GM19043 (cell line): Measurements from ENCODE around the gene CSRNP3.
"Not testable (repeated sequence)": the region's sequence is repeated elsewhere in the genome, so short reads cannot be mapped to it uniquely, and the experiment has no call there.

Source experiments
- ATAC-seq: cut with Tn5 transposase; IDR thresholded peaks from one replicate; pipeline ENCODE4 v1.9.1; 2021; ENCODE audit warnings: low read depth; ENCODE audit not compliant: unreplicated experiment

The CSRNP3 gene

DNA sequence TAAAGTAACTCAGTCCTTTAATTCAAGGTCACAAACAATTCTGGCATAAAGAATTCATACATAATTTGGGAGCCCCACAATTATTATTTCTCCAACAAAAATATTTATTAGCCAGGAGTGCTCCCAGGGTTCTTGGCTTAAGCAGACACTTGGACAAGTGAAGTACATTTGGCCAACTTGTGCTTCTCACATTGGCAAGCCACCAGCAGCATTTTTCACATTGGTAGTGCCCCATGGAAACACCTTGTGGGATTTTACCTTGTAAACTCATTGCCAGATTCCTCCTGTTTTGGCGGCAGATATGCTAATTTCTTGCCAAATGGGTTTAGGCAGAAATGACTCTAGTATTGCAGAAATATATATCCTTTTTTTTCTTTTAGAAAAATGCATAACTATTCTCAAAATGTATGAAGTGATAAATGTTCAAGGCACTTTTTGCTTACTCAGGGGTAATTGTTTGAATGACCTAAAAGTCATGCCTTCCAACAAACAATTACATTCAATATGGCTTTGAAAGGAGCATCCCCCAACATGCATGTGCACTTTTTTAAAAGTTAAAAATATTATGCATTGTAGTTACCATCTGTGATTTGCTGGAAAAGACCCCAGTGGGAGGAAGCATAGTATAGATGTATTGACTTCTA, 113.5 kb downstream of the CSRNP3 start:
- no peak for ATAC-seq

DNA sequence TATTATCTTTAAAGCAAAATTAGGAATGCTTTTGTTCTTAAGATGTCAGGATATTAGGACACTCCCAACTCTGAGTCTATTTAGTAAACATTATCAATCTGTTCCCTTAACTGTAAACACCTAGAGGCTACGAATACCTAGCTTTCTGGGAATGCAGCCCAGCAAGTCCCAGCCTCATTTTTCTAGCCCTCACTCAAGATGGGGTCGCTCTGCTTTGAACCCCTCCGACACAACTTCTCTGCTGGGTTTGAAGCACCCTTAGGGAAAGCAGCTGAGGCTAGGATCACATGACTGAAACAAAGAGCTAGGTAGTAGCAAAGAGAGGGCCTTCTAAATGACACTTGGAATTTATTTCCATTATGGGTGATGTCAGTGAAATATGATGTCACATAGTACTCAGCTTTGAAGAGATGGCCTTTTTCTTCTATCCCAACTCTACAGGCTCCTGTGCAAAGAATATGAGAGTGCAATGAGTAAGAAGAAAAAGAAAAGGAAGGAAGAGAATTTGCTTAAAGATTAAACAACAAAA, 114.7 kb downstream of the CSRNP3 start:
- ATAC-seq = no peak

DNA sequence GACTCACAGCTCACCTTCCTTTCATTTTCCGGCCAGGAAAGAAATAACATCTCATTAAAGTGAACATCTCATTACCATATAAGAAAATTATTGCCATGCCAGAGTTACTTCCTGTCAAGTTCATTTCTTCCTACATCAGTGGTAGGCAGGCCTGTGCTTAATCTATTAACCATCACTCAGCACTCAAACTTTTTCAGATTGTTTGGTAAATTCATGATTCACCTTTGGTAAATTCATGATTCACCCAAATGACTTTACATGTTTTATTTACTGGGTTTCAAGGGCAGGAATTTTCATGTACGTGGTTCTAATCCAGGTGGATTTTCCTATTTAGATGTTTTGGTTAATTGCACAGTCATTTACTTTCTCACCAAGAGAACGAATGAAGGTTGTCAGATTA, 116.5 kb downstream of the CSRNP3 start:
- ATAC-seq = no peak

DNA sequence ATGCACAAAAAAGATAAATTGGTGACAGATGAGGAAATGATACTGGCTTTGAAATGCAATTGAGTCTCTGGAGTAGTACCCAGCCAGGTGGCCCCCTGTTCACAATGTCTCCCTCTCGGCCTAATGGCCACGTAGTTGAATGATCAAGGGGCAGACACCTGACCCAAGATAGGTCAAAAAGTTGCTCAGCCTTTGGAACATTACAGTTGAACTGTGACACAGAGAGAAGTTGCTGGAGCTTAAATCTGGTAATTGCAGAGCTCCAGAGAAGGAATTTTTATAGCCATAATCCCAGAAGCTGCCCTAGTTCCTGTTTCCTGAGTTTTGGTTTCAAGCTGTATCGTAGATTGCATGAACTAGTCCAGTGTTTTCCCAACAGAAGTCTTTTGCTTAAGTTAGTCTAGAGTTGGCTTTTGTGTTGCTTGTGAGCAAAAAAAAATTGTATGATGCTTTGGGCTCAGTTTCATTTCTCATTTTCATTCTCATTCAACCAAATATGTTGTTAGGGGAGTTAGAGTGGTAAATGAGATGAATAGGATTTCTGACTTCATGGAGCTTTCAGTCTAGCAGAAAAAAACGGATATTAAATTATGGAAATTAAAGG, 117.9 kb downstream of the CSRNP3 start:
- peak; percentile 66 for ATAC-seq

- not testable (repeated sequence) for ATAC-seq
These were observed 121.5 kb downstream of the CSRNP3 start for GRCh38 chr2:165590999-165591398.

DNA sequence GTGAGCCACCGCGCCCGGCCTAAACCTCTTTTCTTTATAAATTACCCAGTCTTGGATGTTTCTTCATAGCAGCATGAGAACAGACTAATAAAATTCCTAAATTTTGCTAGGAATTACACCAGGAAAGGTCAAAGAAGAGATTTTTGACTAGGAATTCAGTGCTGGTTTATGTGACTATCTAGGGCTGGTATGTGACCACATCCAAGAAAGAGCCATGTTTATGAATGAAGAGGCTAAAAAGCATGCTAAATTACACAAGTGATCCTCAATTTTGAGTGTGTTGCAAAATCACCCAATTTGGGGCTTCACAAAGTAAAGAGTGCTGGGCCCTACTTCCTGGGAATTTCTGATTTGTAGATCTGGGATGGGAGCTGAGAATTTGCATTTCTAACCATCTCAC, 123.6 kb downstream of the CSRNP3 start:
- no peak for ATAC-seq

DNA sequence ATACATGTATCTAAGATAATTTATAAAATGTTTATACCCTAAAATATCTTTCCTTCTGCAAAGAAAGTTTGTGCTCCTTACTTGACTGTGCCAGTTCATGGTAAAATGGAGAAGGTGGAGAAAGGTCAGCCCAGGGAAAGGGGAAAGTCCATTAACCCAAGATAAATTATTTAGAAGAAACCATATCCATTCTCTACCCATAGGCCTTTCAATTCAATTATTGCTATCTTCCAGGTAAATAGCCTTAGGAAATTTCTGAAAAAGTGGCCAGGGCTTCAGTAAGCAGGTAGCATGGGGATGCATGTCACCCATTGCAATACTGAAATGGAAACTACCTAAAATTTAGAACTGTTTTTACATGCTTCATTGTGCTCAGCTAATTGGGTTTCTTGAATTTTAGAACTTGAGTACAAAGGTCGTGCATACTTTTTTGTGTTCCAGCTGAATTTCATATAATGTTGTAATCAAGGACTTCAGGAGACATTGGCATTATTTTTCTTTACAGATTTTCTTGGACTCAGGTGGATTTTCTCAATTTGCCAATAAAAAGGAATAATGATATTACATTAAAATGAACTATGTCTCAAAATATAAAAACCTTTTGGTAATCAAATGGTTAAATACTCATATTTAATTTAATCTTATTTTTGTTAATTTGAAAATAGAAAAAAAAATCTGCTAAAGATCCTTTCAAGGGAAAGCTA, 124.9 kb downstream of the CSRNP3 start:
- no peak for ATAC-seq

DNA sequence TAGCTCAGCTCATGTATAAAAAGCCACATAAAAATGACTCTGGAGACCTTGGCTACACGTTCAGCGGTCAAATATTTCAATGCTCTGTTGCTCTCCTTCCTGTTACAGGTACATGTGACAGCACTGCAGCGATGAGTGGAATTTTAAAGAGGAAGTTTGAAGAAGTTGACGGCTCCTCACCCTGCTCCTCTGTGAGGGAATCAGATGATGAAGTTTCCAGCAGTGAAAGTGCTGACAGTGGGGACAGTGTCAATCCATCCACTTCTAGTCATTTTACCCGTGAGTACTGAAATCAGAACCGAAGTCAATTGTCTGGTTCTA, 125.4 kb downstream of the CSRNP3 start:
- peak; percentile 86 for ATAC-seq

GRCh38 chr2:165596788-165597187, 127.3 kb downstream of the CSRNP3 start:
- ATAC-seq = no peak

DNA sequence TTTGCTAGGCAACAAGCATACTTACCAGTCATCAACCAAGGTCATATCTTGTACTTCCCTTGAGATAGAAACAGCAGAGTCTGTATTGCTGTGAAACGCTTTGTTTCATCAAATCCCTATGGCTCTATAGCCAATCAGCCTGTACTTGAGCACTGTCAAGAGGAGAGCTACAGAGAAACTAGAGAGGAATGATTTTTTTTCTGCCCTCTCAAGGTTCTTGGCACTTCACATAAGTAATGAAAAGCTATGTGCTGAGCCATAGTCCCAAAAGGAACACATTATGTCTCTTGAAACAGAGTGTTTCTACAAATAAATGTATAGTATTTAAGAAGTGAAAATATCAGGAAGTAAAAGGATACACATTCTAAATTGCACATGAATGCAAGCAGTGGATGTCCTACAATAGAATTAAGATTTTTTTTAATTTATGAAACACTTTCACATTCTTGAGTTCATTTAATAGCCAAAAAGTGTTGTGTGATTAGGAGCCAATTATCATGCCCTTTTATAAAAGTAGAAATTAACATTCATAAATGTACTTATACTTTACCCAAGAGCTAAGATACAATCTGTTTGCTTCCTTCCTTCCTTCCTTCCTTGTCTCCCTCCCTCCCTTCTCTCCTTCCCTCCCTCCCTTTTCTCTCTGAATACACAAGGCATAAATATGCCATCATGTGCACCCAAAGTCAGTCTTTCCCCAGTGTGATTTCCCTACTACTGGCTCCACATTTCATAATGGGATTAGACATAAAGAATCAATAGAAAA, 131.8 kb downstream of the CSRNP3 start:
- no peak for ATAC-seq

GRCh38 chr2:165601928-165602521, 132.5 kb downstream of the CSRNP3 start:
- ATAC-seq = no peak

DNA sequence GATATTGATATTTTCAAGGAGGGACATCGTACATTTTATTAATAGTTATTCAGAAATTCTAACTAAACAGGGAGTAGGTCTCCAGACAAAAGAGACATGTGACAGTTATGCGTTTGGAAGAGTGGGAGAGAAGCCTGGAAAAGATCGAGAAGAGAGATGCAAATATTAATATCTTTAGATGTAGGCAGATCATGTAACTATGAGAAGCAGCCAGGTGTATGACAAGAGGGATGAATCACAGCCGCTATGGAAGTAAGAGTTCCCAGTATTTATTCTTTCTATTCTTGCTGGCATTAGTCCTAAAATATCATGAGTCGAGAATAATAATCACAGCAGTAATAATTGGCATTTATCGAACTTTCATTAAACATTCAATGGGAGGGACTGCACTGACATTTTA, 140.2 kb downstream of the CSRNP3 start:
- no peak for ATAC-seq

DNA sequence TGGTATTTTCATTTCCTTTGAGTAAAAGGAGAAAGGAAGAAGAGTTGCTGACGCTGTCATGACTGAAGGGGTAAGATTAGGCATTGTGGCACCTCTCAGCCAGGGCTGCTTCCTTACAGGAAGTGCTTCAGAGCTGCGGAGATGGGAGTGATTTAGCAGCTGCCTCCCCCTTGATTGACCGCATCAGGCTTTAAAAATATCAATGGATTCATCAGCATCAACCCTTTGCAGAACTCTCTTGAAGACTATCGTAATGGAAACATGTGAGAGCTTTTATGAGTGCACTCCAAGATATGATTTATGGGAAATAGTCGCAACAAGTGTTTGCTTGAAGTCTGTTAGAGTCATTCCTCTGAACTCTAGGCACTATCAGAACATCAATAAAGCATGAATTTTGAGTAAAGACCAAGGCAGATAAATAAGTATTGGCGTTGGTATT, 141.1 kb downstream of the CSRNP3 start:
- no peak for ATAC-seq

DNA sequence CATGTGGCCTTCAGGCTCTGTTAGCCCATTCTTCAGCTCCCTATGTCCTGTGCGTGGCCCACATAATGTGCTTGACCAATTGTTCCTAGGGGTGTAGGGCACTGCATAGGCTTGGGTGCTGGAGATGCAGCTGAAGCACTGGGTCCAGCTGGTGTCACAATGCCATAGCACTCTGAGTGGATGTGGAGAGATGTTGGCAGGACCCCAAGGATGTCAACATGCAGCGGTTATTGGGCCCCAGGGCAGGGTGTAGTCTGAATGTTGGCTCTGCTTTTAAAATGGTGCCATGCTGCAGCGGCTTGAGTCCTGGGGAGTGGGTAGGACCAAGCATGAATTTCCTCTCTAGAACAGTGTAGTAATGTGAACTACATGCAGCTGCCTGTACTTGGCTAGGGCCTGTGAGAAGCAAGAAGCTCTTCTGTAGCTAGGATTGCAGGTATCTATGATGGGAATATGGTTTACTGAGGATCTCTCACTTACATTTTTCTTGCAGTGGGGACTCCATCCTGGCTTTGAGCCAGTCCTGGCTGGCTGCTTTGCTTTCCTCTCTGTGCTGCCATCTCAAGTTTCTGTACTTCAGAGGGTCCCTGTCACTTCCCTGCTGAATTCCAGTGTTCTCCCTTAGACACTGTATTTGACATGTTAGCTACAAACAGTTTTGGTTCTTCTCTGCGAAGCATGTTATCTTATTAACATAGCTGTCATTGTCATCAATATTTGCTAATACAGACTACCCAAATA, 148.4 kb downstream of the CSRNP3 start:
- ATAC-seq = no peak

GRCh38 chr2:165618806-165619205, 149.3 kb downstream of the CSRNP3 start:
- ATAC-seq = no peak

GRCh38 chr2:165621086-165621560, 151.6 kb downstream of the CSRNP3 start:
- ATAC-seq = no peak

GRCh38 chr2:165623161-165623560, 153.7 kb downstream of the CSRNP3 start:
- ATAC-seq = no peak

- ATAC-seq = no peak
These were observed 154.4 kb downstream of the CSRNP3 start for GRCh38 chr2:165623783-165624469.

DNA sequence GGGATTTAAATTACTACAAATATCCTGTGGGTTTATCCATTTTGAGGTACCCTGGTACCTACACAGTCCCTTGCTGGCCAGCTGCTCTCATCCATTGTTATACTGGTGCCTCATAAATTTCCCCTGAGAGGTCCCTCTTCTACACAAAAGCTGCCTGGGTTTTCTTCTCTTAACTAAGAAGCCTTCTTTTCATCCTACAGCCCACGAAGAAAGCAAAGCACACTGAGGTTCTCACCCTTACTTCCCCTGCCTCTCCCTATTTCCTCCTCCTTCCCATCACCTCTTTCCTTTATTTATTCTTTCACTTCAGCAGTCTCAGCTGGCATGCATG, 154.9 kb downstream of the CSRNP3 start:
- ATAC-seq = no peak
